Kidney epithelial cell (primary cell): ENCODE data around the gene BAIAP2L2. TPM values are rescaled to one million over a fixed set of nuclear protein-coding genes. Genes with fewer than 3 reads are reported as not detected.
"Not testable (repeated sequence)": the region's sequence is repeated elsewhere in the genome, so short reads cannot be mapped to it uniquely, and the experiment has no call there.

ENCODE experiments used
- DNase-seq: peaks from one replicate; pipeline ENCODE4 v3.0.0-alpha.2; 2010; ENCODE audit warnings: low read depth
- H3K27me3 ChIP-seq: 2 replicates; pipeline ENCODE4 v1.6.0; 2011; ENCODE audit warnings: low read length; ENCODE audit not compliant: control insufficient read depth, insufficient read depth
- H3K36me3 ChIP-seq: 2 replicates; pipeline ENCODE4 v1.5.1; 2011; ENCODE audit warnings: low read length; ENCODE audit not compliant: control insufficient read depth, insufficient read depth
- H3K4me3 ChIP-seq: 2 replicates; pipeline ENCODE4 v1.5.1; 2011; ENCODE audit warnings: low read depth, mild to moderate bottlenecking, control low read depth, low read length
- CTCF ChIP-seq: IDR thresholded peaks from 2 replicates; pipeline ENCODE4 v1.5.1; 2011; ENCODE audit warnings: mild to moderate bottlenecking, moderate library complexity, low read length, control low read depth, inconsistent platforms; ENCODE audit not compliant: insufficient read depth, poor library complexity, severe bottlenecking
- total RNA-seq: library from RNA; depleted of rRNA; stranded (reverse); fragments of >200 nt; gene quantifications from 2 replicates; pipeline ENCODE4 v1.2.3, GENCODE V29; 2015

Gene BAIAP2L2
- 4.1 and 5.4 TPM in 2 replicates for total RNA-seq

- TF ChIP-seq CTCF: no peak
- H3K36me3 ChIP-seq: no peaks in the 10 kb centered on the region
- H3K4me3 ChIP-seq: peak within 1 kb of the TSS; percentile 4
- DNase-seq: peak; percentile 67
- H3K27me3 ChIP-seq: peaks cover 3% of the 10 kb centered on the region
These were observed at the start of gene BAIAP2L2 for GRCh38 chr22:38110008-38110862. BAIAP2L2 (minus strand) TSS chr22:38110684; CDS start chr22:38110525, 159 bp downstream.

- TF ChIP-seq CTCF: no peak
- no peak overlapping the region for H3K4me3 ChIP-seq
- H3K27me3 ChIP-seq: no peaks in the 10 kb centered on the region
- DNase-seq: no peak
- H3K36me3 ChIP-seq: no peaks in the 10 kb centered on the region
These were observed 45.2 kb upstream of the BAIAP2L2 start for GRCh38 chr22:38155703-38156102.

- H3K36me3 ChIP-seq, H3K4me3 ChIP-seq, H3K27me3 ChIP-seq, DNase-seq: not testable (repeated sequence)
These were observed 44.1 kb upstream of the BAIAP2L2 start for GRCh38 chr22:38154563-38154915.

GRCh38 chr22:38153821-38154562, 43.5 kb upstream of the BAIAP2L2 start:
- no peak for DNase-seq
- no peak for TF ChIP-seq CTCF
- H3K4me3 ChIP-seq: no peak overlapping the region
- no peaks in the 10 kb centered on the region for H3K27me3 ChIP-seq
- H3K36me3 ChIP-seq: no peaks in the 10 kb centered on the region

GRCh38 chr22:38151126-38151500, 40.6 kb upstream of the BAIAP2L2 start:
- no peak for DNase-seq
- Histone ChIP-seq H3K36me3 (no peaks in the 10 kb centered on the region), H3K4me3 (no peak overlapping the region), H3K27me3 (no peaks in the 10 kb centered on the region)
- TF ChIP-seq CTCF: no peak

GRCh38 chr22:38148245-38148644, 37.8 kb upstream of the BAIAP2L2 start:
- Histone ChIP-seq H3K27me3 (no peaks in the 10 kb centered on the region), H3K36me3 (no peaks in the 10 kb centered on the region), H3K4me3 (no peak overlapping the region)
- no peak for TF ChIP-seq CTCF
- DNase-seq: peak; percentile 41

GRCh38 chr22:38146166-38146565, 35.7 kb upstream of the BAIAP2L2 start:
- H3K27me3 ChIP-seq, H3K36me3 ChIP-seq, H3K4me3 ChIP-seq, DNase-seq: not testable (repeated sequence)
